MM.1S (cell line): ENCODE data around the gene RHBG.

ENCODE experiments used
- DNase-seq: peaks from one replicate; pipeline ENCODE4 v3.0.0-alpha.2; 2015
- H2AFZ ChIP-seq: fragments of 300-600 bp; sonication (generic); 2 replicates; pipeline ENCODE4 v1.6.0; 2016; ENCODE audit warnings: antibody characterized with exemption, low read length
- H3F3A ChIP-seq: fragments of 300-600 bp; sonication (generic); 2 replicates; pipeline ENCODE4 v1.6.1; 2016; ENCODE audit warnings: mild to moderate bottlenecking, antibody characterized with exemption, low read length, moderate library complexity, mixed read lengths; ENCODE audit not compliant: insufficient read depth
- H3K27ac ChIP-seq: fragments of 300-600 bp; sonication (generic); 2 replicates; pipeline ENCODE4 v1.5.1; 2016; ENCODE audit warnings: mild to moderate bottlenecking, low read length
- H3K27me3 ChIP-seq: fragments of 300-600 bp; sonication (generic); replicated peaks from 2 replicates; pipeline ENCODE4 v1.6.0; 2016; ENCODE audit warnings: low read length; ENCODE audit not compliant: insufficient read depth
- H3K36me3 ChIP-seq: fragments of 300-600 bp; sonication (generic); replicated peaks from 2 replicates; pipeline ENCODE4 v1.6.1; 2016; ENCODE audit warnings: mild to moderate bottlenecking, low read length, mixed read lengths; ENCODE audit not compliant: insufficient read depth
- H3K4me1 ChIP-seq: fragments of 300-600 bp; sonication (generic); 2 replicates; pipeline ENCODE4 v1.6.1; 2016; ENCODE audit warnings: low read length, mixed read lengths
- H3K4me2 ChIP-seq: fragments of 300-600 bp; sonication (generic); 2 replicates; pipeline ENCODE4 v1.6.0; 2016; ENCODE audit warnings: low read depth, low read length
- H3K4me3 ChIP-seq: fragments of 300-600 bp; sonication (generic); 2 replicates; pipeline ENCODE4 v1.5.1; 2016; ENCODE audit warnings: low read length, mixed read lengths
- H3K79me2 ChIP-seq: fragments of 300-600 bp; sonication (generic); 2 replicates; pipeline ENCODE4 v1.6.1; 2016; ENCODE audit warnings: mixed run types, low read length, mixed read lengths
- H3K9ac ChIP-seq: fragments of 300-600 bp; sonication (generic); 2 replicates; pipeline ENCODE4 v1.6.1; 2016; ENCODE audit warnings: low read length, mixed read lengths
- H3K9me2 ChIP-seq: fragments of 300-600 bp; sonication (generic); replicated peaks from 2 replicates; pipeline ENCODE4 v1.6.1; 2016; ENCODE audit warnings: mild to moderate bottlenecking, low read length, mixed read lengths; ENCODE audit not compliant: insufficient read depth
- H3K9me3 ChIP-seq: fragments of 300-600 bp; sonication (generic); replicated peaks from 2 replicates; pipeline ENCODE4 v1.6.1; 2016; ENCODE audit warnings: mild to moderate bottlenecking, low read length, mixed read lengths; ENCODE audit not compliant: insufficient read depth
- H4K20me1 ChIP-seq: fragments of 300-600 bp; sonication (generic); 2 replicates; pipeline ENCODE4 v1.6.1; 2016; ENCODE audit warnings: mild to moderate bottlenecking, low read length, moderate library complexity, mixed read lengths; ENCODE audit not compliant: insufficient read depth
- EZH2 ChIP-seq: fragments of 300-600 bp; sonication (generic); optimal IDR thresholded peaks from 2 replicates; pipeline ENCODE3; 2017; ENCODE audit warnings: low read depth, mild to moderate bottlenecking, antibody characterized with exemption, low read length, mixed read lengths
- EZH2phosphoT487 ChIP-seq: fragments of 300-600 bp; sonication (generic); IDR thresholded peaks from 2 replicates; pipeline ENCODE4 v1.6.1; 2018; ENCODE audit warnings: antibody characterized with exemption, low read length
- TF ChIP-seq, protein P1 (sequence below): fragments of 300-600 bp; sonication (generic); IDR thresholded peaks from 2 replicates; pipeline ENCODE4 v1.5.1; 2016; ENCODE audit warnings: antibody characterized with exemption, low read length, mixed read lengths

RHBG gene

GRCh38 chr1:156431769-156432668 is 63.0 kb downstream of the RHBG start:
- no peak overlapping the region for H3K4me2 ChIP-seq
- H4K20me1 ChIP-seq = no peaks in the 10 kb centered on the region
- H3K36me3 ChIP-seq = no peaks in the 10 kb centered on the region
- TF ChIP-seq, protein P1, sequence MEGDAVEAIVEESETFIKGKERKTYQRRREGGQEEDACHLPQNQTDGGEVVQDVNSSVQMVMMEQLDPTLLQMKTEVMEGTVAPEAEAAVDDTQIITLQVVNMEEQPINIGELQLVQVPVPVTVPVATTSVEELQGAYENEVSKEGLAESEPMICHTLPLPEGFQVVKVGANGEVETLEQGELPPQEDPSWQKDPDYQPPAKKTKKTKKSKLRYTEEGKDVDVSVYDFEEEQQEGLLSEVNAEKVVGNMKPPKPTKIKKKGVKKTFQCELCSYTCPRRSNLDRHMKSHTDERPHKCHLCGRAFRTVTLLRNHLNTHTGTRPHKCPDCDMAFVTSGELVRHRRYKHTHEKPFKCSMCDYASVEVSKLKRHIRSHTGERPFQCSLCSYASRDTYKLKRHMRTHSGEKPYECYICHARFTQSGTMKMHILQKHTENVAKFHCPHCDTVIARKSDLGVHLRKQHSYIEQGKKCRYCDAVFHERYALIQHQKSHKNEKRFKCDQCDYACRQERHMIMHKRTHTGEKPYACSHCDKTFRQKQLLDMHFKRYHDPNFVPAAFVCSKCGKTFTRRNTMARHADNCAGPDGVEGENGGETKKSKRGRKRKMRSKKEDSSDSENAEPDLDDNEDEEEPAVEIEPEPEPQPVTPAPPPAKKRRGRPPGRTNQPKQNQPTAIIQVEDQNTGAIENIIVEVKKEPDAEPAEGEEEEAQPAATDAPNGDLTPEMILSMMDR = no peak
- no peak for TF ChIP-seq EZH2phosphoT487
- no peak for TF ChIP-seq EZH2
- no peak overlapping the region for H3K27ac ChIP-seq
- H3K9me2 ChIP-seq = no peaks in the 10 kb centered on the region
- H3K9ac ChIP-seq = no peak overlapping the region
- no peak overlapping the region for H3K4me3 ChIP-seq
- peaks cover 96% of the 10 kb centered on the region for H3K27me3 ChIP-seq
- DNase-seq = no peak
- no peaks in the 10 kb centered on the region for H3K9me3 ChIP-seq
- H2AFZ ChIP-seq = no peak overlapping the region
- H3F3A ChIP-seq = peaks cover 9% of the 10 kb centered on the region
- peaks cover 10% of the 10 kb centered on the region; the same call in 1 of the 2 replicates for H3K4me1 ChIP-seq
- no peaks in the 10 kb centered on the region for H3K79me2 ChIP-seq

DNA sequence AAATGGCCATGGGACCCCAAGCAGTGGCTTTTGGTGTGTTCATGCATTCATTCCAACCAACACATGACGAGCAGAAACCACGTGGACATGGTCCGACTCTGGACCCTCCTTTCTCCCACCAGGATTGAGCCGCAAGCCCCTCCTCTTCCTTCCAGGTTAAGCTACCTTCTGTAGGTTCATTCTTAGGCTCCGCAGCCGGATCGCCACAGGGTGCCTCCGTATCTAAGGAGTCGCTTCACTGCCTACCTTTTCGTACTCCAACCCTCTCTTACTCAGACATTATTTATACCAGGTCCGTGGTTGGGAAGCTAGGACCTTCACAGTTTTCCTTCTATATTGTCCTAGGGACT is 63.6 kb downstream of the RHBG start:
- Histone ChIP-seq H3K79me2 (no peaks in the 10 kb centered on the region), H4K20me1 (no peaks in the 10 kb centered on the region), H3K27ac (no peak overlapping the region), H3K36me3 (no peaks in the 10 kb centered on the region), H3K9me3 (no peaks in the 10 kb centered on the region), H3F3A (peaks cover 9% of the 10 kb centered on the region), H3K4me1 (peaks cover 10% of the 10 kb centered on the region; the same call in 1 of the 2 replicates), H3K9me2 (no peaks in the 10 kb centered on the region), H3K4me3 (no peak overlapping the region), H2AFZ (no peak overlapping the region), H3K4me2 (no peak overlapping the region), H3K9ac (no peak overlapping the region), H3K27me3 (peaks cover 96% of the 10 kb centered on the region)
- no peak for DNase-seq
- TF ChIP-seq EZH2phosphoT487 (no peak), EZH2 (no peak)
- TF ChIP-seq, protein P1 = no peak

DNA sequence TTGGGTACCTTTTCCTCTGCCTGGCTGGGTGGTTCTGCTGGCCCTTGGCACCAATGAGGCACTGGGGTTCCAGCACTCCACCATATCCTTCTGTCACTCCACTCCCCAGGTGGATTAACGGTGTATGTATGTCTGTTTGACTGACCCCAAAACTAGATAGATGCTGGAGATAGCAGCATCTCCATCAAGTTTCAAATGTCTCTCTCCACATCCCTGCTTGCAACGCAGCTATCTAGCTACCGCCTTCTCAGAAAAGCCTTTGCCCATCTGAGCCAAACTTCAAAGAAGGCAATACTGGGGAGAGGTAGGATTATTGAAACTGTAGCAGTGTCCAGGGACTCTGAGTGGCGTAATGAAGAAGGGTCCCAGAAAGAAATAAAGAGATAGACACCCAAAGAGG is 64.0 kb downstream of the RHBG start:
- Histone ChIP-seq H3K36me3 (no peaks in the 10 kb centered on the region), H3K4me1 (peaks cover 11% of the 10 kb centered on the region; the same call in 1 of the 2 replicates), H3F3A (peaks cover 9% of the 10 kb centered on the region), H3K9ac (no peak overlapping the region), H3K4me2 (peak overlapping the region; percentile 43; the same call in 1 of the 2 replicates), H3K79me2 (no peaks in the 10 kb centered on the region), H4K20me1 (no peaks in the 10 kb centered on the region), H3K9me3 (no peaks in the 10 kb centered on the region), H3K27me3 (peaks cover 96% of the 10 kb centered on the region), H2AFZ (no peak overlapping the region), H3K4me3 (peak overlapping the region; percentile 16; the same call in 1 of the 2 replicates), H3K9me2 (no peaks in the 10 kb centered on the region), H3K27ac (no peak overlapping the region)
- DNase-seq = no peak
- TF ChIP-seq EZH2phosphoT487 (no peak), EZH2 (no peak)
- TF ChIP-seq, protein P1 = no peak
